ENCODE measurements around the gene UBE2S. TPM values are rescaled to one million over a fixed set of nuclear protein-coding genes. Genes with fewer than 3 reads are reported as not detected.

The UBE2S gene
- total RNA-seq, 4 donors from 2014 or later: 6.2 to 14.6 (median 9.2) TPM

DNA sequence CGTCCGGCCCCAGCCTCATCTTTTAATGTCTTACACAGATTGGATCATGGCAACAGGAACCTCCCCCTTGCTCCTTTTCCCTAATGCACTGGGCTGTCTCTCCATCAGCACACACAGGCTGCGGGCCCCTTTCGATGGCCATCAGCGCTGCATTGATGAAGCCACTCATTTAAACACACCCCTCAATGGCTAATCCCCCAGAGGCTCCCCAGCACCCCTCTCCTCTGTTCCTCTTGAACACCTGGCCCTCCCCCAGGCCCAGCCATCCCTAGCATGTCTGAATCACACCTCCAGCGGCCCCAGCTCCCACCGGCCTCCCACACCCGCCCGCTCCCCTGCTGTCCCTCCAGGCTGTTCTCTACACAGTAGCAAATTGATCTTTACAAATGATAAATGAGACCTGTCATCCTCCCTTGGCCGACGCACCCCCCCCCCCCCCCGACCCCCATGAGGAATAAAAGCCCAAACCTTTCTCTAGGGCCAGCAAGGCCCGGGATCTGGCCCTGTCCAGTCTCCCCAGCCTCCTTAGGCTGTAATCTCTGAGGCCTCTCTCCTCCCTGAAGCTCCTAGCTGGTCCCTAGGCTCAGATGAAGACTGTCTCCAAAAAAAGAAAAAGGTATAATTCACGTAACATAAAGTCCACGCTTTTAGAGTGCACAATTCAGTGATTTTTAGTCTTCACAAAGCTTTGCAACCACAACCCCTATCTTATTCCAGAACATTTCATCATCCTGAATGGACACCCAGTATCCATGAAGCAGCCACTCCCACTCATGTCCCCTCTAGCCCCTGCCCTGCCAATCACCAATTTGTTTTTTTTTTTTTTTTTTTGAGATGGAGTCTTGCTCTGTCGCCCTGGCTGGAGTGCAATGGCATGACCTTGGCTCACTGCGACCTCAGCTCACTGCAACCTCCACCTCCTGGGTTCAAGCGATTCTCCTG, 14.5 kb downstream of the UBE2S start:
- 73 to 75% methylated on average over 18 of the region's 18 CpGs for WGBS, 2 donors
- DNase-seq (ENCODE audit: low spot score in 2 of 2): no peak
- TF ChIP-seq POLR2A (IDR thresholded peaks at IDR 0.05): no peak
- H3K4me3 ChIP-seq (ENCODE audit: low read depth, poor library complexity, severe bottlenecking): no peak overlapping the region
- intact Hi-C loops (cut with DNase I; ENCODE audit: low total_unique reads): no loop called here

DNA sequence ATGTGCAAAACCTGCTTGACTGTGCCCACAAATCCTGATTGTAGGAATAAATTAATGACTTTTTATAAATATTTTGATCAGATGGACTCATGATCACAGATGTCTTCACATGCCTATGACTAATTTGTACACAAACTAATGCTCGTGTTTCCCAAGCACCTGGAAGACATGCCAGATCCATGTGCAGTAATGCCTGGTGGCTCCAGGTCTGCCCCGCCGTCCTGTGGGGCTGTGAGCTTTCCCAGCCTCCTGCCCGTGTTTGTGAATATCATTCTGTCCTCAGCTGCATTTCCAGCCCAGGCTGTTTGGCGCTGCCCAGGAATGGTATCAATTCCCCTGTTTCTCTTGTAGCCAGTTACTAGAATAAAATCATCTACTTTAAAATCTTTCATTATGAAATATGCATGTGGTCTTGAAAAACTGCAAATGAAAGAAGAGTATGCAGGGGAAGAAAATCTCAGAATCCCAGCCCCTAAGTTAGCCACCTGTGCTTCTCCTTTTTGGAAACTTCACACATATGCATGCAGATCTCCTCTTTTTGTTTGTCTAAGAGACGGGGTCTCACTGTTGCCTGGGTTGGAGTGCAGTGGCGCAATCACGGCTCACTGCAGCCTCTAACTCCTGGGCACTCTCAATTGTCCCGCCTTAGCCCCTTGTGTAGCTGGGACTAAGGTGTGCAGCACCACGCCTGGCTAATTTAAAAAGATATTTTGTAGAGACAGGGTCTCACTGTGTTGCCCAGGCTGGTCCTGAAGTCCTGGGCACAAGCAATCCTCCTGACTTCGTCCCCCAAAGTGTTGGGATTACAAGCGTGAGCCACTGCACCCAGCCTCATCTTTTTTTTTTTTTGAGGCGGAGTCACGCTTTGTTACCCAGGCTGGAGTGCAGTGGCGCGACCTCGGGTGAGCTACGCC, 15.6 kb downstream of the UBE2S start:
- no peak overlapping the region for H3K4me3 ChIP-seq (ENCODE audit: low read depth, poor library complexity, severe bottlenecking)
- TF ChIP-seq POLR2A (IDR thresholded peaks at IDR 0.05): no peak
- TF ChIP-seq, protein P1, sequence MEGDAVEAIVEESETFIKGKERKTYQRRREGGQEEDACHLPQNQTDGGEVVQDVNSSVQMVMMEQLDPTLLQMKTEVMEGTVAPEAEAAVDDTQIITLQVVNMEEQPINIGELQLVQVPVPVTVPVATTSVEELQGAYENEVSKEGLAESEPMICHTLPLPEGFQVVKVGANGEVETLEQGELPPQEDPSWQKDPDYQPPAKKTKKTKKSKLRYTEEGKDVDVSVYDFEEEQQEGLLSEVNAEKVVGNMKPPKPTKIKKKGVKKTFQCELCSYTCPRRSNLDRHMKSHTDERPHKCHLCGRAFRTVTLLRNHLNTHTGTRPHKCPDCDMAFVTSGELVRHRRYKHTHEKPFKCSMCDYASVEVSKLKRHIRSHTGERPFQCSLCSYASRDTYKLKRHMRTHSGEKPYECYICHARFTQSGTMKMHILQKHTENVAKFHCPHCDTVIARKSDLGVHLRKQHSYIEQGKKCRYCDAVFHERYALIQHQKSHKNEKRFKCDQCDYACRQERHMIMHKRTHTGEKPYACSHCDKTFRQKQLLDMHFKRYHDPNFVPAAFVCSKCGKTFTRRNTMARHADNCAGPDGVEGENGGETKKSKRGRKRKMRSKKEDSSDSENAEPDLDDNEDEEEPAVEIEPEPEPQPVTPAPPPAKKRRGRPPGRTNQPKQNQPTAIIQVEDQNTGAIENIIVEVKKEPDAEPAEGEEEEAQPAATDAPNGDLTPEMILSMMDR (IDR thresholded peaks at IDR 0.05): no peak
- intact Hi-C loops (cut with DNase I; ENCODE audit: low total_unique reads): no loop called here
- DNase-seq (ENCODE audit: low spot score in 2 of 2): no peak
- 76 to 79% methylated on average over 18 of the region's 18 CpGs for WGBS, 2 donors

DNA sequence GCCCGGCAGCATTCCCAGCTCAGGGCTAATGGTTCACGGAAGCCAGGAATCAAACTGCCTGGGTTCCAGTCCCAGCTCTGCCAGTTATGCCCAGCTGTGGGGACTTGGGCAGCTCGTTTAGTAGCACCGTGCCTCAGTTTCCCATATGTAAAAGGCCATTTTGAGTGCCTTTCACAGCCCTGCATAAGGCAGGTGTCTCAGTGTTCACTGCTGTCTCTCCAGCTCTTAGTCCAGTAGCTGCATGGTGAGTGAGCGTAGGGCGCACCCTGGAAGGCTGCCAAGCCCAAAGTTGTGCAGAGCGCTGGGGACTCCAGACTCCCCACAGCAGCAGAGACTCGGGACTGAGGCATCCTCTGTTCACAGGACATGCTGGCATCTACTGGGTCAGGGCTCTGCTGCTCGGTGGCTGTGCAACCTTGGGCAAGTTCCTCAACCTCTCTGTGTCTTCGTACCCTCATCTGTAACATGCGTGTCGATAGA, 16.4 kb downstream of the UBE2S start:
- no peak overlapping the region for H3K4me3 ChIP-seq (ENCODE audit: low read depth, poor library complexity, severe bottlenecking)
- no peak for TF ChIP-seq POLR2A (IDR thresholded peaks at IDR 0.05)
- TF ChIP-seq, protein P1 (IDR thresholded peaks at IDR 0.05): no peak
- DNase-seq (ENCODE audit: low spot score in 2 of 2): no peak
- intact Hi-C loops (cut with DNase I; ENCODE audit: low total_unique reads): no loop called here
- WGBS, 2 donors: 76 to 83% methylated on average over 10 to 12 of the region's 12 CpGs

DNA sequence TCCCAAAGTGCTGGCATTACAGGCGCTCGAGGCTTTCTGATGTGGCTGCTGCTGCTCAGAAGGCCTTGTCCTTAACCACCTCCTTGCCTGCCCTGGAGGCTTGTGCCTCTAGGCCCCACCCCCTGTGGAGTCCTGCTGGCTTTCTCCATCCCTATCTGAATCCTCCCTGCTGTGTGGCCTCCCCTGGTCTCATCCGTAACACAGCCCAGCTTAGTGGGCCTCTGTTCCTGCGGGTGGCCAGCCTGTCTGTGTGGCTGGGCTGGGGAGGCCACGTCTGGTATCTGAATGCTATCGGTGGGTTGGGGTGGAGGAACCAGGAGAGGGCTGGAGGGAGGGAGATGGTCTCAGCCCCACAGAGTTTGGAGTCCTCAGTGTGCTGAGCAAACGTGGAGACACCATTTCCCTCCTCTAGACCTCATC, 17.1 kb downstream of the UBE2S start:
- intact Hi-C loops (cut with DNase I; ENCODE audit: low total_unique reads): no loop called here
- no peak for DNase-seq (ENCODE audit: low spot score in 2 of 2)
- H3K4me3 ChIP-seq (ENCODE audit: low read depth, poor library complexity, severe bottlenecking): no peak overlapping the region
- TF ChIP-seq, protein P1 (IDR thresholded peaks at IDR 0.05): no peak
- TF ChIP-seq POLR2A (IDR thresholded peaks at IDR 0.05): no peak
- 75 to 78% methylated on average over 7 of the region's 7 CpGs for WGBS, 2 donors

DNA sequence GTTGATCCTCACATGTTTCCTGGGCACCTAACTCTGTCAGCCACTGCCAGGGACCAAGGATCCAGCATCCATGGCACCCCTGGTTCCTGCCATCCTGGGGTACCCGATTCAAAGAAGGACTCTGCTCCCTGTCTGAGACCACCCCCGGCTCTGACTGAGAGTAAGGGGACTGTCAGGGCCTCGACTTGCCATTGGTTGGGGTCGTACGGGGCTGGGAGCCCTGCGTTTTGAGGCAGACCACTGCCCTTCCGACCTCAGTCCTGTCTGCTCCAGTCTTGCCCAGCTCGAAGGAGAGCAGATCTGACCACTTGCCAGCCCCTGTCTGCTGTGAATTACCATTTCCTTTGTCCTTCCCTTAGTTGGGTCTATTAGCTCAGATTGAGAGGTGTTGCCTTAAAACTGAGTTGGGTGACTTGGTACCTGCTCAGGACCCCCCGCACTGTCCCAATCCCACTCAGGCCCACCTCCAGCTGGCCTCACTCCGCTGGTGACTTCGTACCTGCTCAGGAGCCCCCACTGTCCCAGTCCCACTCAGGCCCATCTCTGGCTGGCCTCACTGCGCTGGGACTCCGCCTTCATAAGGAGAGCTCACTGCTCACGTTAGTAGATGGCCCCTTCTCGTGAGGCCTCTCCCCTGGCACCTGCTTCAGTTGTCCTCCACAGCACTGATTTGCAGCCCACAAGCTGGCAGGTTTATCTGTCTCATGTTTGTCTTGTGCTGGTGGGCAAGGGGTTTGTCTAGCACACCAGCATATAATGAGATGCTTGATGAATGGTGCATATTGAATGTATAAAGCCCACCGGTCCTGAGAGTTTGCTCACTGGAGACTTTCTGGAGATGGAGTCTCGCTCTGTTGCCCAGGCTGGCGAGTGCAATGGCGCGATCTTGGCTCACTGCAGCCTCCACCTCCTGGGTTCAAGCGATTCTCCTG, 17.9 kb downstream of the UBE2S start:
- no peak overlapping the region for H3K4me3 ChIP-seq (ENCODE audit: low read depth, poor library complexity, severe bottlenecking)
- TF ChIP-seq POLR2A (IDR thresholded peaks at IDR 0.05): no peak
- TF ChIP-seq, protein P1 (IDR thresholded peaks at IDR 0.05): no peak
- intact Hi-C loops (cut with DNase I; ENCODE audit: low total_unique reads): no loop called here
- no peak for DNase-seq (ENCODE audit: low spot score in 2 of 2)
- WGBS, 2 donors: 81 to 86% methylated on average over 20 to 21 of the region's 21 CpGs

Data from lower leg skin (tissue), 4 donors.